K562 (cell line): ENCODE measurements around the gene PDIA2. TPM values are rescaled to one million over a fixed set of nuclear protein-coding genes. Genes with fewer than 3 reads are reported as not detected.

Experiments
- ATAC-seq: fragments of 200-7000 bp; cut with Tn5 transposase; 3 replicates; pipeline ENCODE4 v1.9.1; 2020; ENCODE audit warnings: moderate library complexity
- BruUV-seq: library from RNA; stranded (reverse); fragments of 400-500 nt; replicated peaks from 2 replicates; lab custom pipeline; 2021; lab: Mats Ljungman, UMichigan
- CTCF ChIA-PET: fragments of 300-600 bp; formaldehyde crosslinking; extraction: SDS; loops from one replicate; lab custom pipeline; 2021; ENCODE audit warnings: low intra/inter-chr PET ratio; lab: Yijun Ruan, JAX
- POLR2A ChIA-PET: fragments of 300-600, 350-650 bp; sonication (Branson Sonifier 250); formaldehyde crosslinking; extraction: SDS; loops from one replicate; lab custom pipeline; 2021; ENCODE audit warnings: antibody characterized with exemption, inconsistent platforms; lab: Yijun Ruan, JAX
- DNase-seq, 4 experiments: peaks; one replicate each; pipeline versions ENCODE4 v3.0.0 to v3.0.0-alpha.2; 2011 to 2018; ENCODE audit warnings: low spot score in 3 of 4, mixed read lengths in 3 of 4; ENCODE audit errors: extremely low read depth in 1 of 4
- FAIRE-seq: peaks from 2 replicates; lab custom pipeline; 2011; peaks lifted over from hg19 to GRCh38; lab: Jason Lieb, UNC
- H2AFZ ChIP-seq: 2 replicates; pipeline ENCODE4 v1.6.0; 2011; ENCODE audit warnings: low read depth, low read length, control low read depth, inconsistent platforms
- H3K27ac ChIP-seq: fragments of 200-600 bp; 3 replicates; pipeline ENCODE4 v1.8.0; 2011; ENCODE audit warnings: low read depth, mild to moderate bottlenecking, control low read depth, inconsistent platforms, low read length, moderate library complexity, mixed read lengths; ENCODE audit errors: extremely low read depth
- H3K27me3 ChIP-seq, 2 experiments: fragments of 300-600 bp in 1 of 2; 2 replicates in 1 of 2; 3 replicates in 1 of 2; pipeline versions ENCODE4 v1.6.0 to v1.8.0; 2011; ENCODE audit warnings: inconsistent platforms in 2 of 2, low read length in 2 of 2, mild to moderate bottlenecking in 1 of 2, mixed read lengths in 1 of 2, moderate library complexity in 1 of 2; ENCODE audit not compliant: control insufficient read depth in 2 of 2, insufficient read depth in 2 of 2
- H3K36me3 ChIP-seq: fragments of 300-600 bp; 3 replicates; pipeline ENCODE4 v1.8.0; 2011; ENCODE audit warnings: mild to moderate bottlenecking, low read length, inconsistent platforms; ENCODE audit not compliant: control insufficient read depth, insufficient read depth
- H3K4me1 ChIP-seq, 2 experiments: fragments of 200-600 bp in 1 of 2; replicated peaks in 1 of 2; 2 replicates in 1 of 2; 3 replicates in 1 of 2; pipeline versions ENCODE4 v1.5.1 to v1.8.0; 2011; ENCODE audit warnings: inconsistent platforms in 2 of 2, low read length in 2 of 2, mild to moderate bottlenecking in 1 of 2, mixed read lengths in 1 of 2, moderate library complexity in 1 of 2; ENCODE audit not compliant: control insufficient read depth in 2 of 2, insufficient read depth in 2 of 2
- H3K4me2 ChIP-seq: 2 replicates; pipeline ENCODE4 v1.6.1; 2011; ENCODE audit warnings: low read length, control low read depth, inconsistent platforms, mixed read lengths; ENCODE audit not compliant: insufficient read depth
- H3K4me3 ChIP-seq: fragments of 200-600 bp; sonication (generic), shearing (Covaris generic); 2 replicates; pipeline ENCODE4 v1.5.1; 2016; ENCODE audit warnings: control low read depth, inconsistent platforms
- H3K79me2 ChIP-seq: fragments of 200-600 bp; 3 replicates; pipeline ENCODE4 v1.8.0; 2011; ENCODE audit warnings: low read length, inconsistent platforms; ENCODE audit not compliant: control insufficient read depth, insufficient read depth
- H3K9ac ChIP-seq, 2 experiments: 2 replicates each; pipeline versions ENCODE4 v1.6.0 to v1.6.1; 2011; ENCODE audit warnings: low read depth in 2 of 2, low read length in 2 of 2, control low read depth in 1 of 2, inconsistent platforms in 1 of 2, mild to moderate bottlenecking in 1 of 2, mixed read lengths in 1 of 2; ENCODE audit not compliant: insufficient read depth in 1 of 2
- H3K9me1 ChIP-seq: one replicate; pipeline ENCODE4 v1.6.0; 2011; ENCODE audit warnings: inconsistent platforms, mild to moderate bottlenecking, low read length, moderate library complexity; ENCODE audit not compliant: control insufficient read depth, insufficient read depth
- H3K9me3 ChIP-seq: replicated peaks from 2 replicates; pipeline ENCODE4 v1.5.1; 2011; ENCODE audit warnings: low read depth, low read length, inconsistent platforms; ENCODE audit not compliant: control insufficient read depth, insufficient read depth
- H4K20me1 ChIP-seq: replicated peaks from 2 replicates; pipeline ENCODE4 v1.6.1; 2011; ENCODE audit warnings: low read length, inconsistent platforms, mixed read lengths; ENCODE audit not compliant: control insufficient read depth, insufficient read depth
- FOS ChIP-seq: IDR thresholded peaks from 3 replicates; pipeline ENCODE4 v1.6.1; 2011; ENCODE audit not compliant: insufficient read length; ENCODE audit errors: extremely low read depth
- FOXK1 ChIP-seq: sonication (generic); formaldehyde crosslinking; IDR thresholded peaks from 2 replicates; pipeline ENCODE4 v1.8.0; 2022; ENCODE audit warnings: missing genetic modification reagents, mild to moderate bottlenecking, borderline replicate concordance
- L3MBTL2 ChIP-seq: fragments of 450-650 bp; IDR thresholded peaks from 2 replicates; pipeline ENCODE4 v1.6.1; 2016; ENCODE audit warnings: mild to moderate bottlenecking, moderate library complexity
- TCFL5 ChIP-seq: fragments of 250-450 bp; sonication (Bioruptor Pico); conservative IDR thresholded peaks from 2 replicates; pipeline ENCODE4 v1.6.1; 2021; ENCODE audit warnings: mild to moderate bottlenecking, moderate library complexity, matching md5 sums
- ZNF24 ChIP-seq: fragments of 450-650 bp; IDR thresholded peaks from 2 replicates; pipeline ENCODE4 v1.6.1; 2016
- WGBS: fragments of 100-300 bp; shearing (Covaris generic); methylation state at CpG from one replicate; pipeline ENCODE4 v1.1.6; 2016; ENCODE audit warnings: low coverage, mixed read lengths; ENCODE audit not compliant: insufficient coverage; ENCODE audit errors: missing lambda C conversion rate; 5-methylcytosine and 5-hydroxymethylcytosine counted together
- in situ Hi-C: fragments of 300-500 bp; cut with MboI; formaldehyde crosslinking; loops from 4 replicates; pipeline ENCODE4 v1.15.0; 2018; ENCODE audit warnings: inconsistent platforms, mixed read lengths
- intact Hi-C: fragments of 100-400 bp; cut with micrococcal nuclease; formaldehyde crosslinking; loops from 2 replicates; pipeline ENCODE4 v1.14.2; 2022
- polyA plus RNA-seq, 8 experiments: library from polyadenylated mRNA; depleted of rRNA in 4 of 8; stranded (reverse) in 5 of 8; unstranded in 3 of 8; fragments of >200 nt; fragmentation: Nextera tagmentation in 2 of 8; fragmentation: Illumina TruSeq in 1 of 8; extraction: Ambion mirVana in 2 of 8; extraction: Trizol in 1 of 8; gene quantifications; 2 replicates each; pipeline versions ENCODE4 v1.2.1 to v1.2.3, GENCODE V29; 2011 to 2014; ENCODE audit warnings: inconsistent platforms in 1 of 8, missing spikeins in 1 of 8
- total RNA-seq, 7 experiments: library from RNA; depleted of rRNA in 6 of 7; stranded (reverse); fragments of >200 nt in 6 of 7; fragmentation: Illumina TruSeq in 2 of 7; extraction: Trizol in 2 of 7; gene quantifications; 2 replicates each; pipeline versions ENCODE4 v1.2.1 to v1.2.3, GENCODE V29; 2011 to 2021; ENCODE audit warnings: low replicate concordance in 1 of 7
- TF ChIP-seq, protein P1 (sequence below): sonication (generic); formaldehyde crosslinking; IDR thresholded peaks from 2 replicates; pipeline ENCODE4 v1.9.0; 2022; ENCODE audit warnings: mild to moderate bottlenecking, missing genetic modification reagents
- TF ChIP-seq, protein P2 (sequence below): fragments of 250-450 bp; sonication (Bioruptor Pico); IDR thresholded peaks from 2 replicates; pipeline ENCODE4 v1.5.1; 2021; ENCODE audit warnings: mild to moderate bottlenecking
- TF ChIP-seq, protein P3 (sequence below): IDR thresholded peaks from 3 replicates; pipeline ENCODE4 v1.6.1; 2011; ENCODE audit warnings: borderline replicate concordance, mild to moderate bottlenecking; ENCODE audit not compliant: insufficient read length, insufficient read depth

Gene PDIA2
- total and polyA plus RNA-seq, 9 of the 15 experiments (the other 6 are each of a cell fraction or from before 2014, with no cell fraction given): 0.13 to 0.92 (median 0.23) TPM; not detected in 4

DNA sequence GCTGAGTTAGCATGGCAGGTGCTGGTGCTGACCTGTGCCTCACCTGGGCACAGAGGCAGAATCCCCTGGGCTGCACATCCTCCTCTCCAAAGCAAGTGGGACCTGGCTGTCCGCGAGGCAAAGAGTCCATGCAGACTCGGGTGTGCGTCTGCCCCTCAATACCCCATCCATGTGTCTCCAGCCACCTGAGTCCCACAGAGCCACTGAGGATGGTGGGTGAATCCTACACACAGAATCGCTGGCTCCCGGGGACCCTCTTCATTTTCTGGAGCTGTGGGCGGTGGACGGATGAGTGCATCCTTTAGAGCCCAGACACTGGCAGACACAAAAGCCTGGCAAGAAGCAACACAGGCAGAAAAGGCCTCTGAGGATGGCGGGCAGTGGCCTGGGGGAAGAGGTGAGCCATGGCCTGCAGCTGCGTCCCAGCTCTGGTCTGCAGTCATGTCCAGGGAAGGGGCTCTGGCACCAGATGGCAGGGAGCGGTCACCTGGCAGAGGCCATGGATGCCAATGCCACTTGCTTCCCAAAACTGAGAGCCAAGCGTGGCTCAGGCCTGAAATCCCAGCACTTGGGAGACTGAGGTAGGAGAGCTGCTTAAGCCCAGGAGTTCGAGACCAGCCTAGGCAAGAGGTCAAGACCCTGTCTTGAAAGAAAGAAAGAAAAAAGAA, 39.6 kb downstream of the PDIA2 start:
- in situ Hi-C loops: no loop called here
- Histone ChIP-seq H3K4me2 (no peak overlapping the region), H3K9ac (peak overlapping the region in 1 of 2 experiments; percentile 66; a peak in 1 of 4 replicates), H3K9me3 (no peaks in the 10 kb centered on the region), H4K20me1 (peaks cover 42% of the 10 kb centered on the region; the same call in 1 of the 2 replicates), H3K36me3 (peaks cover 45% of the 10 kb centered on the region), H3K4me3 (no peak overlapping the region), H3K27ac (no peak overlapping the region), H3K9me1 (peaks cover 9% of the 10 kb centered on the region), H2AFZ (no peak overlapping the region), H3K27me3 (no peaks in the 10 kb centered on the region), H3K4me1 (peaks cover 21 to 71% of the 10 kb centered on the region in 2 experiments), H3K79me2 (peaks cover 89% of the 10 kb centered on the region)
- no peak for FAIRE-seq
- 94% methylated on average over 12 of the region's 13 CpGs for WGBS
- DNase-seq: no peak
- ATAC-seq: no peak
- no TSS peak for BruUV-seq
- ChIA-PET CTCF (no interaction called here), POLR2A (interaction anchor here (1.3 kb wide), 1 partner anchor 15 kb away, joined by 5 read pairs; no protein-coding TSS in a partner anchor)
- intact Hi-C loops: no loop called here
- TF ChIP-seq, protein P1, sequence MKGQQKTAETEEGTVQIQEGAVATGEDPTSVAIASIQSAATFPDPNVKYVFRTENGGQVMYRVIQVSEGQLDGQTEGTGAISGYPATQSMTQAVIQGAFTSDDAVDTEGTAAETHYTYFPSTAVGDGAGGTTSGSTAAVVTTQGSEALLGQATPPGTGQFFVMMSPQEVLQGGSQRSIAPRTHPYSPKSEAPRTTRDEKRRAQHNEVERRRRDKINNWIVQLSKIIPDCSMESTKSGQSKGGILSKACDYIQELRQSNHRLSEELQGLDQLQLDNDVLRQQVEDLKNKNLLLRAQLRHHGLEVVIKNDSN (CRISPR knock-in tag): no peak
- TF ChIP-seq, protein P2, sequence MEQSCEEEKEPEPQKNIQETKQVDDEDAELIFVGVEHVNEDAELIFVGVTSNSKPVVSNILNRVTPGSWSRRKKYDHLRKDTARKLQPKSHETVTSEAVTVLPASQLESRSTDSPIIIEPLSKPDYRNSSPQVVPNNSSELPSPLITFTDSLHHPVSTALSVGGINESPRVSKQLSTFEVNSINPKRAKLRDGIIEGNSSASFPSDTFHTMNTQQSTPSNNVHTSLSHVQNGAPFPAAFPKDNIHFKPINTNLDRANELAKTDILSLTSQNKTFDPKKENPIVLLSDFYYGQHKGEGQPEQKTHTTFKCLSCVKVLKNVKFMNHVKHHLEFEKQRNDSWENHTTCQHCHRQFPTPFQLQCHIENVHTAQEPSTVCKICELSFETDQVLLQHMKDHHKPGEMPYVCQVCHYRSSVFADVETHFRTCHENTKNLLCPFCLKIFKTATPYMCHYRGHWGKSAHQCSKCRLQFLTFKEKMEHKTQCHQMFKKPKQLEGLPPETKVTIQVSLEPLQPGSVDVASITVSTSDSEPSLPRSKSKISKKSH (CRISPR knock-in tag): no peak
- TF ChIP-seq FOS (no peak), ZNF24 (no peak), TCFL5 (CRISPR knock-in tag) (no peak), FOXK1 (CRISPR knock-in tag) (no peak), L3MBTL2 (no peak)
- TF ChIP-seq, protein P3, sequence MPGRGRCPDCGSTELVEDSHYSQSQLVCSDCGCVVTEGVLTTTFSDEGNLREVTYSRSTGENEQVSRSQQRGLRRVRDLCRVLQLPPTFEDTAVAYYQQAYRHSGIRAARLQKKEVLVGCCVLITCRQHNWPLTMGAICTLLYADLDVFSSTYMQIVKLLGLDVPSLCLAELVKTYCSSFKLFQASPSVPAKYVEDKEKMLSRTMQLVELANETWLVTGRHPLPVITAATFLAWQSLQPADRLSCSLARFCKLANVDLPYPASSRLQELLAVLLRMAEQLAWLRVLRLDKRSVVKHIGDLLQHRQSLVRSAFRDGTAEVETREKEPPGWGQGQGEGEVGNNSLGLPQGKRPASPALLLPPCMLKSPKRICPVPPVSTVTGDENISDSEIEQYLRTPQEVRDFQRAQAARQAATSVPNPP: no peak
